Measurements from ENCODE around the gene AGPAT3. TPM values are rescaled to one million over a fixed set of nuclear protein-coding genes. Genes with fewer than 3 reads are reported as not detected.

The AGPAT3 gene
- total and polyA plus RNA-seq, 8 donors: 9.9 to 83.1 (median 36.7) TPM

DNA sequence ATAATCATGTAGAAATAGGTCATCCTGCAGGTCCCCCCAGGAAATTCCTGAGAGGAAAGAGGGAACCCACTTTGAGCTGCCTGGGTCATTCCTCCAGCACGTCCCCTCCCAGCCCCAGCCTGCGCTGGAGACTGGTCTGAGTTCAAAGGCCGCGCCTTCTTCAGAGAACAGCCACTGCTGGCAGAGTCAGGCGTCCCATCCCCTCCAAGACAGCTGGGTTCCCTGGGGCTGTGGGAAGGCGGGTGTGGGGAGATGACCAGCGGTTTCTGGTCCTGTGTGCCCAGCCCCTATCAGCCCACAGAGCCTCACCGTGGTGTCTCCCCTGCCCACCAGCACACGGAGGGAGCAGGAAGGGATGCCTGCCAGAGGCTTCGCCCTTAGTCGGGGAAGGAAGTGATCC is 129.1 kb downstream of the AGPAT3 start:
- Histone ChIP-seq H3K9me3 (no peaks in the 10 kb centered on the region), H3K4me1 (no peaks in the 10 kb centered on the region), H3K27me3 (peaks cover 0 to 13% (median 0%) of the 10 kb centered on the region in 3 donors), H3K4me3 (no peak overlapping the region), H3K27ac (no peak overlapping the region), H3K36me3 (no peaks in the 10 kb centered on the region)
- TF ChIP-seq, protein P1, sequence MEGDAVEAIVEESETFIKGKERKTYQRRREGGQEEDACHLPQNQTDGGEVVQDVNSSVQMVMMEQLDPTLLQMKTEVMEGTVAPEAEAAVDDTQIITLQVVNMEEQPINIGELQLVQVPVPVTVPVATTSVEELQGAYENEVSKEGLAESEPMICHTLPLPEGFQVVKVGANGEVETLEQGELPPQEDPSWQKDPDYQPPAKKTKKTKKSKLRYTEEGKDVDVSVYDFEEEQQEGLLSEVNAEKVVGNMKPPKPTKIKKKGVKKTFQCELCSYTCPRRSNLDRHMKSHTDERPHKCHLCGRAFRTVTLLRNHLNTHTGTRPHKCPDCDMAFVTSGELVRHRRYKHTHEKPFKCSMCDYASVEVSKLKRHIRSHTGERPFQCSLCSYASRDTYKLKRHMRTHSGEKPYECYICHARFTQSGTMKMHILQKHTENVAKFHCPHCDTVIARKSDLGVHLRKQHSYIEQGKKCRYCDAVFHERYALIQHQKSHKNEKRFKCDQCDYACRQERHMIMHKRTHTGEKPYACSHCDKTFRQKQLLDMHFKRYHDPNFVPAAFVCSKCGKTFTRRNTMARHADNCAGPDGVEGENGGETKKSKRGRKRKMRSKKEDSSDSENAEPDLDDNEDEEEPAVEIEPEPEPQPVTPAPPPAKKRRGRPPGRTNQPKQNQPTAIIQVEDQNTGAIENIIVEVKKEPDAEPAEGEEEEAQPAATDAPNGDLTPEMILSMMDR (IDR thresholded peaks at IDR 0.05): no peak
- TF ChIP-seq EP300 (IDR thresholded peaks at IDR 0.05): no peak
- no peak for TF ChIP-seq POLR2AphosphoS5 (IDR thresholded peaks at IDR 0.05)
- TF ChIP-seq POLR2A (IDR thresholded peaks at IDR 0.05): no peak
- intact Hi-C loops (cut with DNase I; ENCODE audit: low total_unique reads): no loop called here
- WGBS, 5 donors: 57 to 60% (median 59%) methylated on average over 6 to 11 of the region's 11 CpGs
- no peak for DNase-seq

DNA sequence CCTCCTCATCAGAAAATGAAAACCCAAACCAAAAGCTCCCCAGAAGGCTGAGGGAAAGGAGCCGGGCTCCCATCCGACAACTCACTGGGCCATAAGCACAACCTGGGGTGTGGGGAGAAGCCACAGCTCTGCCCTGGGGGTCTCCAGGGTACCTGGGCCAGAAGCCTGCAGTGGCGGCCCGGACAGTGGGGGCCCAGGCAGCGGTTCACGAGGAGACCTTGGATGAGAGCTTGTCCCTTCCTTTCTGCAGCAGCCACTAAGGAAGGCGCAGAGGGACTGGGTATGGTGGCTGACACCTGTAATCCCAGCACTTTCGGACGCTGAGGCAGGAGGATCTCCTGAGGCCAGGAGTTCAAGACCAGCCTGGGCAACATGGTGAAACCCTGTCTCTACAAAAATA is 129.6 kb downstream of the AGPAT3 start:
- WGBS, 5 donors: 88 to 96% (median 94%) methylated on average over 8 to 9 of the region's 9 CpGs
- H3K9me3 ChIP-seq: no peaks in the 10 kb centered on the region
- no peak for DNase-seq

DNA sequence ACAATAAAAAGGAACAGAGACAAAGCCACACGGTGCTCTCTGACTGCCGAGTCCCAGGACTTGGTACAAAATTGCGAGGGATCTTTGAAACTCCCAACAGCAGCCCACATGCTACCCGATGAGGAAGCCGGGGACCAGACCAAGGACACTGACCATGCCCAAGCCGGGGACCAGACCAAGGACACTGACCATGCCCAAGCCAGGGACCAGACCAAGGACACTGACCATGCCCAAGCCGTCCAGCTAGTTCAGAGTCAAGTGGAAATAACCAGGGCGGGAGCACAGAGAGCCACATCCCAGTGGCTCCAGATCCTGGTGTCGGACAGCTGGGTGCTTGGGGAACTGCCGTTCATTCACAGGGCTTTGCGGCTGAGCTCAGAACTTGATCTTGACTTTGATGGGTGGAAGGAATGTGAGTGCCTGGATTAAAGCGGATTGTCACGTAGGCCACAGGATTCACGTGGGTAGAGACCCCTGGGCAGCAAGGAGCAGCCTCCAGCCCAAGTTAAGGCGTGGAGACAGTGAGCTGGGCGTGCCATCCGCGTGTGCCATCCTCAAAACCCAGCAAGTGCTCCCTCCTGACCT is 130.6 kb downstream of the AGPAT3 start:
- Histone ChIP-seq H3K9me3 (no peaks in the 10 kb centered on the region), H3K4me1 (no peaks in the 10 kb centered on the region), H3K4me3 (no peak overlapping the region), H3K36me3 (no peaks in the 10 kb centered on the region), H3K27me3 (peaks cover 0 to 13% (median 0%) of the 10 kb centered on the region in 3 donors), H3K27ac (no peak overlapping the region)
- intact Hi-C loops (cut with DNase I; ENCODE audit: low total_unique reads): no loop called here
- no peak for TF ChIP-seq POLR2A (IDR thresholded peaks at IDR 0.05)
- no peak for TF ChIP-seq POLR2AphosphoS5 (IDR thresholded peaks at IDR 0.05)
- TF ChIP-seq EP300 (IDR thresholded peaks at IDR 0.05): no peak
- TF ChIP-seq, protein P1 (IDR thresholded peaks at IDR 0.05): no peak
- DNase-seq: no peak
- 86 to 91% (median 89%) methylated on average over 17 to 18 of the region's 18 CpGs for WGBS, 5 donors

More for the DNA sequence above, 129.6 kb downstream of the AGPAT3 start:
- TF ChIP-seq EP300 (IDR thresholded peaks at IDR 0.05): no peak
- TF ChIP-seq, protein P1 (IDR thresholded peaks at IDR 0.05): no peak
- TF ChIP-seq POLR2A (IDR thresholded peaks at IDR 0.05): no peak
- Histone ChIP-seq H3K4me1 (no peaks in the 10 kb centered on the region), H3K27me3 (peaks cover 0 to 13% (median 0%) of the 10 kb centered on the region in 3 donors), H3K27ac (no peak overlapping the region), H3K36me3 (no peaks in the 10 kb centered on the region), H3K4me3 (no peak overlapping the region)
- intact Hi-C loops (cut with DNase I; ENCODE audit: low total_unique reads): no loop called here

DNA sequence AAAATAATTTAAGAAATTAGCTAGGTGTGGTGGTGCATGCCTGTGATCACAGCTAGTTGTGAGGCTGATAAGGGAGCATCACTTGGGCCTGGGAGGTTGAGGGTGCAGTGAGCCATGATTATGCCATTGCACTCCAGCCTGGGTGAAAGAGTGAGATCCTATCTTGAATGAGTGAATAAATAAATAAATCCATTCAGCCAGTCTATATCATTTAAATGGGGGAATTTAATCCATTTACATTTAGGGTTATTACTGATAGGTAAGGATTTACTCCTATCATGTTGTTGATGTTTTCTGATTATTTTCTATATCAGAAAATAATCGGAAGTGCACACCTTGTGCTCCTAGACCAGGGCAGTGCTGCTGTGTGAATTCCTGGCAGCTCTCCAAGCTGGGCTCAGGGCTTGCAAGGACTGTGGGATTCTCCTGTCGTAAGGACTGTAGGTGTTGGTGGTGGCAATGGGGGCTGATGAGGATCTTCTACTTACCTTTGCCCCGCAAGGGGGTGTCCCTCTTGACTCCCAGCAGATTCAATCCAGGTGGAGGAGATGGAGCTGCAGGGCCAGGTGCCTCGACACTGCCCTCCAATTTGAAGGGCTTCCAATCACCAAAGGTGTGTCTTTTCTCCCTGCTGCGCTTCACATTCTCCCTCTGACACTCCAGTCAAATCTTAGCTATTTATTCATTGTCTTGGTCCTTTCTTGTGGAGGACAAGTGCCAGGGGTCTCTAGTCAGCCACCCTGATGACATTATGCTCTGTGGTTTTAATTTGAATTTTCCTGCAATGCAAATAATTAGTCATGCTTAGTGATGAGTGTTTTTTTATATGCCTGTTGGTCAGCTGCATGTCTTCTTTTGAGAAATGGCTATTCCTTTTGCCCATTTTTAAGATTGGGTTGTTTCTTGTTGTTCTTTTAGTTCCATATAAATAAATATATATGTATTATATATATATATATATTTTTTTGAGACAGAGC is 133.0 kb downstream of the AGPAT3 start:
- Histone ChIP-seq H3K9me3 (no peaks in the 10 kb centered on the region), H3K4me1 (no peaks in the 10 kb centered on the region), H3K36me3 (no peaks in the 10 kb centered on the region), H3K4me3 (no peak overlapping the region), H3K27ac (no peak overlapping the region), H3K27me3 (peaks cover 0 to 13% (median 0%) of the 10 kb centered on the region in 3 donors)
- intact Hi-C loops (cut with DNase I; ENCODE audit: low total_unique reads): no loop called here
- TF ChIP-seq POLR2A (IDR thresholded peaks at IDR 0.05) (no peak), EP300 (IDR thresholded peaks at IDR 0.05) (no peak), POLR2AphosphoS5 (IDR thresholded peaks at IDR 0.05) (no peak)
- TF ChIP-seq, protein P1 (IDR thresholded peaks at IDR 0.05): no peak
- DNase-seq: no peak
- WGBS, 5 donors: 75 to 91% (median 81%) methylated on average over 5 of the region's 5 CpGs
